ENCODE data around the gene ECHS1.

- no peak for TF ChIP-seq CTCF (IDR thresholded peaks at IDR 0.05; ENCODE audit: low read length)
- TF ChIP-seq EZH2 (IDR thresholded peaks at IDR 0.05; ENCODE audit: borderline replicate concordance, low read length) = no peak
Observed at GRCh38 chr10:133418289-133418993, 45.3 kb upstream of the ECHS1 start.
